SH-SY5Y (cell line): ENCODE data around the gene CALD1.

ENCODE experiments used
- GATA2 ChIP-seq: IDR thresholded peaks from 2 replicates; pipeline ENCODE4 v1.6.1; 2011; ENCODE audit warnings: mild to moderate bottlenecking, low read depth, low read length
- GATA3 ChIP-seq: IDR thresholded peaks from 2 replicates; pipeline ENCODE4 v1.6.1; 2011; ENCODE audit warnings: low read depth, mild to moderate bottlenecking, low read length, moderate library complexity

- no peak for TF ChIP-seq GATA2
- no peak for TF ChIP-seq GATA3
Measured at GRCh38 chr7:134829380-134829986, 50.0 kb downstream of the CALD1 start.
